Frontal cortex (tissue), 4 donors: ENCODE results near the gene YBX2. TPM values are rescaled to one million over a fixed set of nuclear protein-coding genes. Genes with fewer than 3 reads are reported as not detected.
A peak's percentile ranks its signal among the peaks of the same experiment; 100 is the strongest.

Experiments used
- DNase-seq, 2 donors: peaks; one replicate each; pipeline ENCODE4 v3.0.0; 2012; ENCODE audit warnings: low spot score in 2 of 2
- FAIRE-seq: peaks from 2 replicates; lab custom pipeline; 2012; peaks lifted over from hg19 to GRCh38; lab: Jason Lieb, UNC
- total RNA-seq: library from RNA; depleted of rRNA; stranded (reverse); fragments of >200 nt; gene quantifications from one replicate; pipeline ENCODE4 v1.2.3, GENCODE V29; 2014
- donor health status: control.
- donor health status: control.
- donor health status: control.

Gene YBX2
- total RNA-seq, 1 donor from 2014 or later, result 1.2 TPM

DNA sequence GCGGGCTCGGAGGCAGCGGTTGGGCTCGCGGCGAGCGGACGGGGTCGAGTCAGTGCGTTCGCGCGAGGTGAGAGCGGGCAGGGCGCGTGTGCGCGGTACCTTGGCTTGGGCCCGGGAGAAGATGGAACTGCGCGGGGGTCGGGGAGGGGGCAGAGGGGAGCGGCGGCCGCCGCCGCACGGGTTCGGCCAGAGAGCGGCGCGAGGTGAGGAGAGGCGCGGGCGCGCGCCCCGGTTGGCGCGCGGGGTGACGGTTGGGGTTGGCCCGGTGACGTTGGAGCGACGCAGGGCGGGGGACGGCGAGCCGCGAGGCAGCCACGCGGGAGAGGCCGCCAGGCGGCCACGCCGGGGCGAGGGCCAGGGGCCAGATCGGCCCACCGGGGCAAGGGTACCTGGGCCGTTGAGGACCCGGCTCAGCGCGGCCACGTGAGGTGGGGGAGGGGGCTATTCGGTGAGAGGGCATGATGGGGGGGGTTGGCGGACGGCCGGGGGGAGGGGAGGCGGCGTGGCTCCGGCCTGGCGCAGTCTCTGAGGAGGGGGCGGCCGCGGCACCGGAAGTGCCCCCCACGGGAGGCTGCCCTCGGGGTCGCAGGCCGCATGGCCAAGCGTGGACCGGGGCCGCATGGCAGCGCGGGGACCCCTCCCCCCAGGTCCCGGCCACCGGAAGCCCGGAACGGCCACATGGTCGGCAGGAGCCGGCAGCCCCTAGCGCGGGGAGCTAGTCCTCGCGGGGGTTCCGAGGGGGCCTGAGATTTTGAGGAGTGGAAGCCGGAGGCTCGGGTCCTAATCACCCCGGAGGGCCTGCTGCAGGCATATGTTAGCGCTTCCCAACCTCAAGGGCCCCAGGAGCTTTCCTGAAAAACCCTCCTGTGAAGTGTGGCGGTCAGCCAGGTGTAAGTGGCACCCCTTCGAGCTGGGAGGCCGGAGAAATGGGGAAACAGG, 13.5 kb upstream of the YBX2 start:
- FAIRE-seq (no peak), DNase-seq (peak; percentile 57 to 69)

DNA sequence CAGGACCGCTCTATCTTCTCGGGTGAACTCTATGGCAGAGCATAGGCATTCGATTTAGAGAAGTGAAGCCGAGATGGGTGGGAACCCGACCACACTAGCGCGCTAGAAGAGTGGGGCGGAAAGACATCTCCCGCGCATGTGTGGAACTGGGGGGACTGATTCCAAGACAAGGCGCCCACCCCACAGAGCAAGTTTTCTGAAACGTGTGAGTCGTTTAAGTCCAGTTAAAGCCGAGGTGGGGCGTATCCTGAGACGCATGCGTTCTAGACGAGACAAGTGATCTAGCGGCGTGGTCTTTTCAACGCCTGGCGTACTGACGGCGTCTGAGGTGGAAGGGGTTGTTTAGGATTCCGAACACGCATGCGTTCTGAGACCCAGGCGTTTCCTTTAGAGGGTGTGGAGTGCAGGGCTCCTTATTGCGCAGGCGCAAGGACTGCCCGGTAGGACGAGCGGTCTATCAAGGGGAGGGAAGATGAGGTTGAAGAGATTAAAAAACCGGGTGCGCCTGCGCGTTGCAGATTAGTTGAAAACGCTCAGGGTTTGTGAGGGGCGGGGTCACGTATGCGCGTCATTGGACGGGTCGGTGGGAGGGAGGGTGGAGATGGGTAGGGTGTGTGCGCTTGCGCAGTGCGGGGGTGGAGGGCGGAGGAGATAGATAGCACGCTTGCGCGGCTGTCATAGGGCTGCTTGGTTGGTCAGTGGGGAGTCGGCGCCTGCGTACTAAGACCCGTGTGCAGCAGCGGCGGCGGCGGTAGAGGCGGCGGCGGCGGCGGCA, 12.7 kb upstream of the YBX2 start, which contains the start of gene EIF5A:
EIF5A (plus strand) TSS at position 718 of the 775 bp plus-strand sequence. CDS start 2,008 bp downstream, outside the sequence.
- FAIRE-seq, result no peak
- DNase-seq, result peak; percentile 96 to 97

GRCh38 chr17:7304179-7304578, 9.7 kb upstream of the YBX2 start:
- no peak for DNase-seq
- no peak for FAIRE-seq

GRCh38 chr17:7296189-7296861, 1.9 kb upstream of the YBX2 start:
- no peak for FAIRE-seq
- DNase-seq, result peak; percentile 89 to 94

DNA sequence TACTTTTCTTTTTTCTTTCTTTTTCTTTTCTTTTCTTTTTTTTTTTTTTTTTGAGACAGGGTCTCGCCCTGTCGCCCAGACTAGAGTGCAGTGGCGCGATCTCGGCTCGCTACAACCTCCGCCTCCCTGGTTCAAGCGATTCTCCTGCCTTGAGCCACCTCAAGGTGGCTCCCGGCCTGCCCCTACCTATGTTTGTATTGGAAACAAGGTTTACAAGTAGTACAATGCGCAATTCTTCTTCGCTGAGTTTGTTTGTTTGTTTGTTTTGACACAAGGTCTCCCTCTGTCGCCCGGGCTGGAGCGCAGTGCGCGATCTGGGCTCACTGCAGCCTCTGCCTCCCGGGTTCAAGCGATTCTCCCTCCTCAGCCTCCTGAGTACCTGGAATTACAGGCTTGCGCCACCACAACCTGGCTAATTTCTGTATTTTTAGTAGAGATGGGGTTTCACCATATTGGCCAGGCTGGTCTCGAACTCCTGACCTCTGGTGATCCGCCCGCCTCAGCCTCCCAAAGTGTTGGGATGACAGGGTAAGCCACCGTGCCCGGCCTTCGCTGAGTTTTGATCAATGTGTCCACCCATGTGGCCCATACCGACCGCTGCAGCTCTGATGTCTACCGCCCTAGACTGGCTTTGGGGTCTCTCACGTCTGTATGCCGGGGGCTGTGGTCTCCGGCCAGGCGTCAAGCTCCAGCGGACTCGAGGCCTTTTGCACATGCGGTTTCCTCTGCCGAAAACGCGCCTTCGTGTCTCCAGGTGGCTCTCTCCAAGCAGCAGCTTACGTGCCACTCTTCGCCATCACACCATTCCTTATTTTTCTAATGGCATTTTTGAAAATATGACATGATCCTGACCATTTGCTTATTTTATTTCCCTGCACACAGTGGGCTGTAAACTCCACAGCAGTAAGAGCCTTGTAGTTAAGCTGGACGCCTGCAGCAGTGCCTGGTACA, 1.1 kb upstream of the YBX2 start:
- DNase-seq (no peak), FAIRE-seq (no peak)

DNA sequence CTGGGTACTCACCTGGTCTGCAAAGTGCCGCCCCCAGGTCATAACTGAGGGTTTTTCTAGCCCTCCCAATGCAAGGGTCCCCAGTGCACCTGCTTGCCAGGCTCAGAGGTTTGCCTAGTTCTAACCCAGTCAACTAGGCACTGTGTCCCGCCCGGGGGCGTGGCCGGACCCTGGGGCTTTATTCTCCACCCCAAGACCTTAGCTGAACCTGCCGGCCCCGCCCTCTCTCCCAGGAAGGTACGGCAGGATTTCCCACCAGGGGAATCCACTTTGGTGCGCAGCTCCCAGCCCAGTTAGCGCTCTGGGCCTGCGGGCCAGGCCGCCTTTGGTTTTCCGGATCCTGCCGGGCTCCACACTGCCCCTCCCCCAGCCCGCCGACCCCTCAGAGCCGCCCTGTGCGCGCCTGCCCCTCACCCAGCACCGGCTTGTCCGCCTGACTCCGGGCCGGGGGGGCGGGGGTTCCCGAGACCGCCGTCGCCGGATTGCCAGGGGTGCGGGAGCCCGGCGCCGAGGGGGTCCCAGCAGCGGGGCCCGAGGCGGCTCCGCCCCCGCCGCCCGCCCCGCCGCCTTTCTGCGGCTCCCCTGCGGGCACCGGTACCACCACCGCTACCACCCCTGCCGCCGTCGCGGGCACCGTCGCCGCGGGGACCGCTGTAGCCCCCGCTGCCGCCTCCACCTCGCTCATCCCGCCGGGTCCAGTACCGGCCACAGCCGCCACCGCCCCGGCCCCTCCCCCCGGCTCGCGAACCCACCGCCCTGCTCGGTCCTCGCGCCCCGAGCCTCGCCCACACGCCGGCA, 424 bp downstream of the YBX2 start:
- no peak for FAIRE-seq
- no peak for DNase-seq

GRCh38 chr17:7293159-7293558, 1.3 kb downstream of the YBX2 start:
- DNase-seq (peak in 1 of 2 donors; percentile 40), FAIRE-seq (no peak)

GRCh38 chr17:7292729-7293128, 1.7 kb downstream of the YBX2 start:
- FAIRE-seq (no peak), DNase-seq (peak in 1 of 2 donors; percentile 46)

DNA sequence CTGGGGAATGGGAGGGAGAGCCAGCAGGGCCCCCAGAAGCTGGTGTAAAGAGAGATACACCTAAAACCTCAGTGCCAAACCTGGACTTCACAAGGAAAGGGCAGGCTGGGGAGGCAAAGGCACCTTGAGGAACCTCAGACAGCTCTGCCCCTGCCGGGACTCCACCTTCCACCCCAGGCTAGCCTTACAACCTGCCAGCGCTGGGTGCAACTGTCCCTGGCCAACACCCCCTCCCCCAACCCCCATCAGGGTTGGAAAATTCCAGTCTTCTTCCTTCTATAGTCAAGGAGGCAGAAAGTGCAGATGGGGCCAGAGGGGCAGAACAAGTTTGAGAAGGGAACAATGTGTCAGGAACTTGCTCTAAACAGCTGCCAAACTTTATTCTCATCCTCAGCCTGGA, 2.2 kb downstream of the YBX2 start:
- no peak for FAIRE-seq

DNA sequence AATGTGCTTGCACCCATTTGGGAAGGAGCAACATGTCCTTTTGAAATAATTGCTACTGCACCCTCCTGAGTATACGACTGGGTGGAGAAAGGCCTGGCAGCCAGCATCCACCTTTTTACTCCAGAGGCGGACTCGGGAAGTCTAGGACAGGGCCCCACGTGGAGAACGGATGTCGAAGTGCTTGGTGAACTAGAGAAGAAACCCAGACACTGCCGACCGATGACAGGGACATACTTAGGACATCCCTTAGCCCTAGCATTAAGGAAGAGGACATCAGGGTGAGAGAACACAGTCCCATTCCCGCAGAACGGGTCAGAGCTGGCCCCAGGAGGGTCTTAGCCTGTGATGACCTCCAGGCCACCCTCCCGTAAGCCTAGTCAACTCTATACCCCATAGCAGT, 3.8 kb downstream of the YBX2 start:
- FAIRE-seq, result no peak

More for the DNA sequence above, 2.2 kb downstream of the YBX2 start:
- DNase-seq, result peak in 1 of 2 donors; percentile 21

GRCh38 chr17:7290166-7290565, 4.3 kb downstream of the YBX2 start:
- DNase-seq, result no peak
- FAIRE-seq, result no peak

More for the DNA sequence above, 3.8 kb downstream of the YBX2 start:
- peak in 1 of 2 donors; percentile 17 for DNase-seq

DNA sequence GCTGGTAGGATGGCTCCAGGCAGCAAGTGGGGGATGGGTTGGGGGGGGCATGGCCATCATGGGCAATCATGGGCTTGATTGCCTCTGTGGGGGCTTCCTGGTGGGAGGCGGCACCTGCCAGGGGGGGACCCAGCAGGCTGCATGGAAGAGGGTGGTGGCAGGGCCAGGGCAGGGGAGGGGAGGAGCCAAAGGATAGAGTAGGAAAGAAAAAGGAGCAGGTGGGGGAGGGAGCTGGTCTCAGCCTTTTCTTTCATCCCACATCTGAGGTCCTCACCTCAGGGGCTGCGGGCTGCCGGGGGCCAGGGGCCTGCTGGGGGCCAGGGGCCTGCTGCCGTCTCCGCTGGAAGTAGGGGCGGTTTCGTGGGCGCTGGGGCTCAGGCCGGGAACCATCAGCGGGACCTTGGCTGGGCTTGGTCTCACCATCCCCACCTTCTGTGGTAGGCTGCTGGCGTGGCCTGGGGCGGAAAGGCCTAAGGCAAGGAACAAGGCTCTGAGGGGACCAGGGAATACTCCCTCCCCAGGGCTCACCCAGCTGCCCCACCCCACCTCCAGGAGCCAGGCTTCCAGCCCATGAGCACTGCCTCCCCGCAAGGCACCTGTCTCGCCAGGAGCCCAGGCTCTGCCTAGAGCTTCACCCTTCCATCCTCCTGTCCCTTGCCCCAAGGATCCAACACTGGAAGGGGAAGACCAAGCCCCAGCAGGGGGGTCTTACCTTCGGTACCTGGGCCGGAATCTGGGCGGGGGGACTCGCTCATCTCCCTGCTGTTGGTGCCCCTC, 5.0 kb downstream of the YBX2 start:
- peak in 1 of 2 donors; percentile 20 for DNase-seq
- FAIRE-seq, result no peak

DNA sequence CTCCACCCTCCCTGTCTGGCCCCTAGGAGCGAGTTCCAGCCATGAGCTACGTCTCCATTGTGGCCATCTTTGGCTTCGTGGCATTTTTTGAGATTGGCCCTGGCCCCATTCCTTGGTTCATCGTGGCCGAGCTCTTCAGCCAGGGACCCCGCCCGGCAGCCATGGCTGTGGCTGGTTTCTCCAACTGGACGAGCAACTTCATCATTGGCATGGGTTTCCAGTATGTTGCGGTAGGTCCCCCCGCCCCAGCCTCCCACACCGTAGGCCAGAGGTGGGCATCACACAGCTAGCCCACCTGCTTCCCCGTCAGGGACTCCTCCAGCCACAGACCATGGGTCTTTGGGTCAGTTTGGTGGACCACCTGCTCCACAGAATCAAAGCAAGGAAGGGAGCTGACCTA, 8.8 kb downstream of the YBX2 start:
- no peak for FAIRE-seq
- DNase-seq, result no peak

- no peak for DNase-seq
- FAIRE-seq, result no peak
These were observed 9.5 kb downstream of the YBX2 start for GRCh38 chr17:7284911-7285310.

- FAIRE-seq, result no peak
These were observed 10.8 kb downstream of the YBX2 start for GRCh38 chr17:7283471-7284216.

DNA sequence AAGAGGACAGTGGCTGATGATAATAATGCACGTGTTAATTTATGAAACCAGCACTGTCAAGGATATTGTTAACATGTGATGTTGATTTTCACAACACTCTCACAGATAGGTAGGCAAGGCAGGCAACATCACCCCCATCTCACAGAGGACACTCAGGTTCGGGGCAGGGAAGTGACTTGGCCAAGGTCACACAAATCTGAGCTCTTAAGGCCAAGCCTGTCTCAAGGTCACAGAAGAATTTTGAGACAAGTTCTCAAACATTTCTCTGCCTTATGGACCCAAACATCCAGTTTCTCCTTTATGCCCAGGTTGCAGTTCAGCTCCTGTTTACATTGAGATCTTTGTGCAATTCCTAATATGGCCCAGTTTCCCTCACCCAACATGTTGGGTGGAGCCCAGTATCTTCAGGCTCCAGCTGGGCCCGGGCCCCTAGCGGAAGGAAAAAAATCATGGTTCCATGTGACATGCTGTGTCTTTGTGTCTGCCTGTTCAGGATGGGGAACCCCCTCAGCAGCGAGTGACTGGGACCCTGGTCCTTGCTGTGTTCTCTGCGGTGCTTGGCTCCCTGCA, 11.6 kb downstream of the YBX2 start:
- DNase-seq (peak in 1 of 2 donors; percentile 17), FAIRE-seq (no peak)

More at GRCh38 chr17:7283471-7284216, 10.8 kb downstream of the YBX2 start:
- DNase-seq, result no peak
